Motor neuron (in vitro differentiated cells): ENCODE results near the gene SIPA1L3. TPM values are rescaled to one million over a fixed set of nuclear protein-coding genes. Genes with fewer than 3 reads are reported as not detected.
A peak's percentile ranks its signal among the peaks of the same experiment; 100 is the strongest.

Source experiments
- ATAC-seq, 8 experiments: fragments of 200-7000 bp; cut with Tn5 transposase; replicated peaks in 6 of 8; 2 replicates each; pipeline ENCODE4 v1.8.0; 2021; ENCODE audit warnings: mild to moderate bottlenecking in 8 of 8, moderate library complexity in 8 of 8
- H3K27ac ChIP-seq, 2 donors: fragments of 250-450 bp; sonication (Bioruptor Pico); 2 replicates each; pipeline ENCODE4 v1.9.0; 2021; ENCODE audit warnings: antibody characterized with exemption in 2 of 2, mild to moderate bottlenecking in 2 of 2, moderate library complexity in 1 of 2
- H3K4me1 ChIP-seq, 2 donors: fragments of 250-450 bp; sonication (Bioruptor Pico); replicated peaks in 1 of 2; 2 replicates each; pipeline ENCODE4 v1.6.1; 2021; ENCODE audit warnings: antibody characterized with exemption in 2 of 2, mild to moderate bottlenecking in 2 of 2, moderate library complexity in 1 of 2
- H3K4me3 ChIP-seq, 5 donors: fragments of 250-450 bp; sonication (Bioruptor Pico); 2 replicates each; pipeline ENCODE4 v1.9.0; 2021; ENCODE audit warnings: antibody characterized with exemption in 5 of 5, mild to moderate bottlenecking in 5 of 5, moderate library complexity in 4 of 5
- WGBS, 10 experiments: fragments of 450-650 bp; shearing (Covaris generic); methylation state at CpG; one replicate each; pipeline ENCODE4 v1.0.0; 2022; 5-methylcytosine and 5-hydroxymethylcytosine counted together
- in situ Hi-C, 9 experiments: fragments of 400-800 bp; cut with MboI; loops; one replicate each; pipeline ENCODE4 v1.15.0; 2021; ENCODE audit warnings: low sequenced_read_pairs in 9 of 9, low pct_unique_long_range_greater_than_20kb in 2 of 9; ENCODE audit not compliant: unreplicated experiment in 9 of 9
- total RNA-seq, 8 experiments: library from RNA; unstranded; fragments of 300-600 nt; gene quantifications; 2 replicates each; pipeline versions ENCODE4 v1.2.3 to v1.2.4, GENCODE V29; 2022

SIPA1L3 gene
- total RNA-seq, 8 experiments from 2014 or later = 8.5 to 22.1 (median 15.1) TPM

GRCh38 chr19:37953171-37953917 lies 46.3 kb downstream of the SIPA1L3 start:
- H3K27ac ChIP-seq = no peak overlapping the region
- H3K4me1 ChIP-seq = peaks cover 4 to 14% of the 10 kb centered on the region in 2 donors
- ATAC-seq = no peak
- no peak overlapping the region for H3K4me3 ChIP-seq
- in situ Hi-C loops = no loop called here
- WGBS, 10 experiments = 0 to 89% (median 50%) methylated on average over 1 to 11 of the region's 11 CpGs; no CpG with 5 or more reads in 1 of the 10 experiments

- Histone ChIP-seq H3K4me1 (peaks cover 4 to 14% of the 10 kb centered on the region in 2 donors), H3K4me3 (no peak overlapping the region), H3K27ac (no peak overlapping the region)
- WGBS, 10 experiments = 11 to 67% (median 28%) methylated on average over 1 of the region's 1 CpG; no CpG with 5 or more reads in 2 of the 10 experiments
- ATAC-seq = no peak
- in situ Hi-C loops = no loop called here
These were observed 46.9 kb downstream of the SIPA1L3 start for GRCh38 chr19:37953918-37954303.

DNA sequence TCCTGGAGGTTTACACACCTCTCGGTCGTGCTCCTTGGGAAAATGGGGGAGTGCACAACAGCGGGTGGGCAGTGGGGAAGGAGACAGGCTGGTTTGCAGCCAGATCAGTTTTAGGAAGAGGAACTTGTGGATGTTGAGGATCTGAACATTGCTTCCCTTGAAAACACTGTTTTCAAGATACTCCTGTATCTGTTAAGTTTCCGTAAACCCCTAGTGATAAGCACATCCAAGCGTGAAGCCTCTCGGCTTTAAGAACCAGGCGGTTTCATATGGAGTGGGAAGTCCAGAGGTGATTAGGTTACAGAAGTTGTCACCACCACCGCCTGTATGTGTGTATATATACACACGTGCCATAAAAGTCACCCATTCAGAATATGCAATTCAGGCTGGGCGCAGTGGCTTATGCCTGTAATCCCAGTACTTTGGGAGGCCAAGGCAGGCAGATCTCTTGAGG lies 47.4 kb downstream of the SIPA1L3 start:
- H3K4me1 ChIP-seq = peaks cover 4 to 14% of the 10 kb centered on the region in 2 donors
- peak overlapping the region in 1 of 2 donors; percentile 21 for H3K27ac ChIP-seq
- ATAC-seq = no peak
- no peak overlapping the region for H3K4me3 ChIP-seq
- WGBS, 10 experiments = 60 to 100% (median 75%) methylated on average over 2 to 9 of the region's 10 CpGs; no CpG with 5 or more reads in 3 of the 10 experiments
- in situ Hi-C loops = no loop called here

- Histone ChIP-seq H3K4me1 (peaks cover 4 to 14% of the 10 kb centered on the region in 2 donors), H3K27ac (no peak overlapping the region), H3K4me3 (no peak overlapping the region)
- WGBS, 10 experiments = 80 to 100% (median 87%) methylated on average over 1 to 7 of the region's 8 CpGs
- no peak for ATAC-seq
- in situ Hi-C loops = no loop called here
These were observed 49.0 kb downstream of the SIPA1L3 start for GRCh38 chr19:37955986-37956385.

DNA sequence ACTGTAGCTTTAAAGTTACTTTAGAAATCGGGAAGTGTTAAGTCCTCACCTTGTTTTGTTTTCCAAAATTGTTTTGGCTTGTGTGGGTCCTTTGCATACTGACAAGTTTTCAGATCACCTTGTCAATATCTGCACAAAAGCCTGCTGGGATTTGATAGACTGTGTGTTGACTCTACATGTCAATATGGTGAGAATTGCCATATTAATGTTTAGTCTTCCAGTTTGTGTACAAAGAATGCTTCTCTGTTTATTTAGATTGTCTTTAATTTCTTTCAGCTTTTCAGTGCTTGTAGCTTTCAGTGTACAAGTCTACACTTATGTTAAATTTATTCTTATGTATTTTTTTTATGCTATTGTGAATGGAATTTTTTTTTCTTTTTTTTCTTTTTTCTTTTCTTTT lies 50.2 kb downstream of the SIPA1L3 start:
- H3K4me1 ChIP-seq = peaks cover 4 to 14% of the 10 kb centered on the region in 2 donors
- H3K27ac ChIP-seq = no peak overlapping the region
- ATAC-seq = no peak
- no peak overlapping the region for H3K4me3 ChIP-seq
- in situ Hi-C loops = no loop called here
- WGBS, 10 experiments = 92 to 100% (median 97%) methylated on average over 1 of the region's 1 CpG; no CpG with 5 or more reads in 6 of the 10 experiments

DNA sequence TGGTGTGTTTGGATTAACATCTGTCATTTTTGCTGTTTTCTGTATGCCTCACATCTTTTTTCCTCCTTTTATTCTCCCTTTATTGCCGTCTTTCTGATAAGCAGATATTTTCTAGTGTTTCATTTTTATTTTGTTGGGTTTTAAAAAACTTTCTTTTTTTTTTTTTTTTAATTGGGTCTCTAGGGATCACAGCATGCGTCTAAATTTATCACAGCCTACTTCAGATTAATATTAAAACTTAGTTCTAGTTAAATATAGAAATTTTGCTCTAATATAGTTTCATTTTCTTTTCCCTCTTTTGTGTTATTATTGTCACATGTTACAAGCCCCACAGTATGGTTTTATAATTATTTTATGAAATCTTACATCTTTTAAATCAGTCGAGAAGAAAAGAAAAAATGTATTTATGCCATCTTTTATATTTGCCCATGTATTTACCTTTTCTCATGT lies 52.7 kb downstream of the SIPA1L3 start:
- no peak overlapping the region for H3K4me3 ChIP-seq
- H3K27ac ChIP-seq = no peak overlapping the region

DNA sequence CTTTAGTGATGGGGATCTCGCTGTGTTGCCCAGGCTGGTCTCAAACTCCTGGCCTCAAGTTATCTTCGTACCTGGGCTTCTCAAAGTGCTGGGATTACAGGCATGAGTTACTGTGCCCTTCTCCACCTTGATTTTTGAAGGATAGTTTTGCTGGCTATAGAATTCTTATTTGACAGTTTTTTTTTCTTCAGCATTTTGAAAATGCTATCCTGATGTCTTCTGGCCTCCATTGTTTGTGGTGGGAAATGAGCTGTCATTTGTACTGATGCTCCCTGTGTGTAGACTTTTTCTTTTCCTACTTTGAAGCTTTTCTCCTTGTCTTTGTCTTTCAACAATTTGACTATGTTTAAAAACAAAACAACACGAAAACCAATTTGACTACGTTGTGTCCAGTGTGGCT lies 54.2 kb downstream of the SIPA1L3 start:
- ATAC-seq = no peak
- WGBS, 10 experiments = 87 to 100% (median 97%) methylated on average over 2 to 4 of the region's 4 CpGs
- in situ Hi-C loops = no loop called here
- Histone ChIP-seq H3K27ac (no peak overlapping the region), H3K4me1 (no peaks in the 10 kb centered on the region), H3K4me3 (no peak overlapping the region)

More for the DNA sequence above, 52.7 kb downstream of the SIPA1L3 start:
- in situ Hi-C loops = no loop called here
- H3K4me1 ChIP-seq = peaks cover 0 to 4% of the 10 kb centered on the region in 2 donors
- WGBS, 10 experiments = 38 to 100% (median 85%) methylated on average over 2 to 3 of the region's 3 CpGs; no CpG with 5 or more reads in 1 of the 10 experiments
- no peak for ATAC-seq

DNA sequence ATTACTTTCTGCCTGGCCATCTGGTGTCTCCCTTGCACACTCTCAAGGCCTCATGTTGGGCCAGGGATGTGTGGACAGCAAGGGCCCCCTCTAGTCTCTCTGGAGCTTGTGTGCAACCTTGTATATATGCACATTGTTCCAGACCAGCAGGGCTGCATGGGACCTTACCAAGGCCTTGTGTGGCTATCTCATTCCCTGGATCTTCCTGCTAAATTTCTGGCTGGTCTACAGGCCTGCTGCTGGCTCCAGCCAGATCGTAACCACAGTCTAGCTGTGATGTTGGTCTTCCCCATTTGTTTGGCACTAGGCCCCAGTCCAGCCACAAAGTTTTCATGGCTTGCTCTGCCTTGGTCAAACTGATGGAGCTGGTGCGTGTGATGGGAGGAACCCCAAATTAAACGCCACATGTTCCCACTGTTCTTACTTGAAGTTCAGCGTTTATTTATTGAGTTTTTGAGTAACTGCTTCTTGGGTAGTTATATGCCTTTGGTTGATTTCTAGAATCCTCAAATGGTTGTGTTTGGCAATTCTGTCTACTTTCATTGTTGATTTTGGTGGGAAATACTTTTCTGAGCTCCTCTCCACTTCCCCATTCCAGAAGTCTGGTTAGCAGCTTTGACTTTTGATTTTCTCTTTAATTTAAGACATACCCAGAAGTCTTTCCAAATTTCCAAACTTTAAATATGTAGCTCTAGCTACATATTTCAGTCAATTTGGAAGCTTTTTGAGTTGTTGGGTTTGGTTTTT lies 56.4 kb downstream of the SIPA1L3 start:
- Histone ChIP-seq H3K4me3 (no peak overlapping the region), H3K4me1 (no peaks in the 10 kb centered on the region), H3K27ac (no peak overlapping the region)
- in situ Hi-C loops = no loop called here
- 38 to 100% (median 94%) methylated on average over 1 to 4 of the region's 4 CpGs; no CpG with 5 or more reads in 1 of the 10 experiments for WGBS, 10 experiments
- ATAC-seq = peak in 4 of 8 experiments; percentile 27 to 51 (median 44)

- no peaks in the 10 kb centered on the region for H3K4me1 ChIP-seq
- no peak for ATAC-seq
- no peak overlapping the region for H3K27ac ChIP-seq
- H3K4me3 ChIP-seq = no peak overlapping the region
- in situ Hi-C loops = no loop called here
- 57 to 100% (median 90%) methylated on average over 1 to 2 of the region's 2 CpGs; no CpG with 5 or more reads in 2 of the 10 experiments for WGBS, 10 experiments
These were observed 57.1 kb downstream of the SIPA1L3 start for GRCh38 chr19:37964109-37964508.

DNA sequence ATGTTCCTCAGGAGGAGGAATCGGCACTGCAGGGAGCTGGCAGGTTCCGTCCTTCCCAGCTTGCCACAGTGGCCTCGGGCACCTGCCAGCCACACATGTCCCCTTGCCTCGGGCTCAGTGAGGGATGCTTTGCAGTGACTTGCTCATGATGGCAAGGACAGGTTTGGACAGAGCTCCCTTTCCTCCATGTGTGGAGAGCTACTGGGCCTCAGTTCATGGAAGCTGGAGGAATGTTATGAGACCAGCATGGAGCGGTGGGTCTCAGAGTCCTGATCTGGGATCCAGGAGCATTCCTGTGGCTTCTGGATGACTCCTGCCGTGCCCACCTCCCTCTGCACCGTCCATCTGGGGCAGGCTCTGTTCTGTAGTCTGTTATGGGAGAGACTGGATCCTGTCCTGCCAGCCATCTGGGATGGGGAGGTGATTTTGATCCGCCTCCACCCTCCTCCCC lies 59.2 kb downstream of the SIPA1L3 start:
- ATAC-seq = peak in 4 of 8 experiments; percentile 4 to 69 (median 16)
- in situ Hi-C loops = no loop called here

DNA sequence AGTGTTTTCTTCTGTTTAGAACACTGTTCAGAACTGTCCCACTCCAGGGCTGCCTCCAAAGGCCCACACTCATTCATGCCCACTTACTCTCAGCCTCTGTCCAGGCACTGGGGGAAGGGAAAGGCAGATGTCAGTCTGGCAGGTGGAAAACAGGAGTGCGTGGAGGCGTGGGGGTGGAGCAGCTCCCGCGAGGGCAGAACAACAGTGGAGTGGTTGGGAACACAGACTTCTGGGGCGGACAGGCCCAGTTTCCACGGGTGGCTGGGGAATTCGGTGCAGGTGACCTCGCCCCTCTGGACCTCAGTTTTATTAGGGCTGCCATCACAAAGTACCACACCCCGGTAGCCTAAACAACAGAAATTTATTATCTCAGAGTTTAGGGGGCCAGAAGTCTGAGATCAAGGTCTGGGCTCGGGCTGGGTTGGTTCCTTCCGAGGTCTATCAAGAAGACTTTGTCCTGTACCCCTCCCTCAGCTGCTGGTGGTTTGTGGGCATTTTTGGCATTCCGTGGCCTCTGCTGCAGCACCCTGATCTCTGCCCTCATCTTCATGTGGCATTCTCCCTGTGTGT lies 59.7 kb downstream of the SIPA1L3 start:
- Histone ChIP-seq H3K4me1 (no peaks in the 10 kb centered on the region), H3K27ac (no peak overlapping the region), H3K4me3 (no peak overlapping the region)
- ATAC-seq = peak in 4 of 8 experiments; percentile 18 to 62 (median 48)
- 74 to 100% (median 80%) methylated on average over 1 to 11 of the region's 12 CpGs; no CpG with 5 or more reads in 5 of the 10 experiments for WGBS, 10 experiments
- in situ Hi-C loops = no loop called here

More for the DNA sequence above, 59.2 kb downstream of the SIPA1L3 start:
- WGBS, 10 experiments = 57 to 100% (median 85%) methylated on average over 1 to 3 of the region's 8 CpGs; no CpG with 5 or more reads in 4 of the 10 experiments
- no peak overlapping the region for H3K4me3 ChIP-seq
- H3K4me1 ChIP-seq = no peaks in the 10 kb centered on the region
- H3K27ac ChIP-seq = no peak overlapping the region

DNA sequence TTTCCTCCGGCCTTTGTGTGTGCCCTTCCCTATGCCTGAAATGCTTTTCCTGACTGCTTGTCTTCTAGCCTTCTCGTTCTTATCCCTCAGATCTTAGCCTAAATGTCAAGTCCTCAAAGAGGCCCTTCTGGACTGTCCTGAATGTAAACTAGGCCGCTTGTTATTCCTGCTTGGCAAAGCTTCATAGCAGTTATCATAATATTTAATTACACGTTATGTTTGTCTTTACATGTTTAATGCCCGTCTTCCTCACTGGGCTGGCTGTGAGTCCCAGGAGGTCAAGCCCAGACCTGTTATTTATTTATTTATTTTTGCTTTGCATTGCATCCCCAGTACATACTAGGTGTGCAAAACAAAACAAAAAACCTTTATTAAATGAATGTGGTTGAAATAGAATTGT lies 62.7 kb downstream of the SIPA1L3 start:
- H3K4me1 ChIP-seq = no peaks in the 10 kb centered on the region
- ATAC-seq = no peak
- 83 to 100% (median 94%) methylated on average over 1 to 5 of the region's 5 CpGs for WGBS, 10 experiments
- in situ Hi-C loops = no loop called here
- H3K4me3 ChIP-seq = no peak overlapping the region
- no peak overlapping the region for H3K27ac ChIP-seq

DNA sequence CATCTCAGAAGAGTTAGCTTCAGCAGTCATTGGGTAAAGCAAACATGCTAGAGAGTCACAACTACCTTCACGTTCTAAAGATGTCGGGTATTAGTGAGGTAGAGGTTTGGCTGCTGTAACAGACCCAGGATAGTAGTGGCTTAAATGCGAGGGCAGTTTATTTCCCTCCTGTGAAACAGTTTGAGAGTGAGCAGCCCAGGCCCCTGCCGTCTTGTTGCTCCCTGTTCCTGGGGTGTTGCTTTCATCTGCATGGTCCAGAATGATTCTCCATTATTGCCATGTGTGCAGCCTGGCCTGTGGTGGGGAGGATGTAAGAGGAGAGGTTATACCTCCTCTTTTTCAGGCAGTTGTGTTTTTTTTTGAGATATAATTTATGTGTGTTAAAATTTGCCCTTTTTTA lies 63.7 kb downstream of the SIPA1L3 start:
- Histone ChIP-seq H3K4me1 (no peaks in the 10 kb centered on the region), H3K4me3 (no peak overlapping the region), H3K27ac (no peak overlapping the region)
- ATAC-seq = no peak
- in situ Hi-C loops = no loop called here
- WGBS, 10 experiments = 90 to 100% (median 94%) methylated on average over 2 to 3 of the region's 4 CpGs; no CpG with 5 or more reads in 4 of the 10 experiments
